Fibroblast of mammary gland (primary cell): ENCODE data around the gene PEX11G.
A peak's percentile ranks its signal among the peaks of the same experiment; 100 is the strongest.

ENCODE experiments used
- DNase-seq: peaks from one replicate; pipeline ENCODE4 v3.0.0-alpha.2; 2010; ENCODE audit warnings: low read depth
- H3K4me3 ChIP-seq: 2 replicates; pipeline ENCODE4 v1.5.1; 2011; ENCODE audit warnings: low read depth, mild to moderate bottlenecking, low read length, moderate library complexity; ENCODE audit not compliant: control insufficient read depth
- CTCF ChIP-seq: conservative IDR thresholded peaks from 2 replicates; pipeline ENCODE4 v1.5.1; 2011; ENCODE audit warnings: low read depth, low read length, inconsistent platforms; ENCODE audit not compliant: control insufficient read depth, insufficient read depth

Gene PEX11G

GRCh38 chr19:7533281-7533885 lies 44.5 kb upstream of the PEX11G start:
- peak; percentile 71 for DNase-seq
- no peak for TF ChIP-seq CTCF
- H3K4me3 ChIP-seq: peak overlapping the region; percentile 93

GRCh38 chr19:7529610-7530490 lies 41.0 kb upstream of the PEX11G start:
- no peak for DNase-seq
- H3K4me3 ChIP-seq: no peak overlapping the region
- no peak for TF ChIP-seq CTCF

GRCh38 chr19:7529246-7529600 lies 40.4 kb upstream of the PEX11G start:
- no peak for DNase-seq
- no peak overlapping the region for H3K4me3 ChIP-seq
- TF ChIP-seq CTCF: no peak

GRCh38 chr19:7528522-7529245 lies 39.8 kb upstream of the PEX11G start:
- no peak for TF ChIP-seq CTCF
- no peak for DNase-seq
- H3K4me3 ChIP-seq: no peak overlapping the region

GRCh38 chr19:7528192-7528519 lies 39.3 kb upstream of the PEX11G start:
- DNase-seq: no peak
- H3K4me3 ChIP-seq: no peak overlapping the region
- no peak for TF ChIP-seq CTCF

GRCh38 chr19:7527516-7528191 lies 38.8 kb upstream of the PEX11G start:
- TF ChIP-seq CTCF: no peak
- DNase-seq: no peak
- no peak overlapping the region for H3K4me3 ChIP-seq
